ENCODE measurements around the gene FBXO41.

DNA sequence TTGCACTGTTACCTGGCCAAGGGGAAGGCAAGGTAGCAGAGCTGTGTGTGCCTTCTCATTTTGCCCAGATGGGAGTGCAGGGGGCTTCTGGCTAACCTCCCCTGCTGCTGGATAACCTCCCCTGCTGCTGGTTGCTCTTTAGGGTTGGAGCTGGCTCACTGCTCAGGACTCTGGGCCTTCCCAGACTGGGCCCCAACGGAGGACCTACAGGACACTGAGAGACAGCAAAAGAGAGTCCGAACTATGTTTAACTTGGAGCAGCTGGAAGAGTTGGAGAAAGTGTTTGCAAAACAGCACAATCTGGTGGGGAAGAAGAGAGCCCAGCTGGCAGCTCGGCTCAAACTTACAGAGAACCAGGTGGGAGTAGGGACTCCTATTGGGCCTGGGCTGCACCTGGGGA, 76.0 kb downstream of the FBXO41 start:
- TF ChIP-seq, protein P1, sequence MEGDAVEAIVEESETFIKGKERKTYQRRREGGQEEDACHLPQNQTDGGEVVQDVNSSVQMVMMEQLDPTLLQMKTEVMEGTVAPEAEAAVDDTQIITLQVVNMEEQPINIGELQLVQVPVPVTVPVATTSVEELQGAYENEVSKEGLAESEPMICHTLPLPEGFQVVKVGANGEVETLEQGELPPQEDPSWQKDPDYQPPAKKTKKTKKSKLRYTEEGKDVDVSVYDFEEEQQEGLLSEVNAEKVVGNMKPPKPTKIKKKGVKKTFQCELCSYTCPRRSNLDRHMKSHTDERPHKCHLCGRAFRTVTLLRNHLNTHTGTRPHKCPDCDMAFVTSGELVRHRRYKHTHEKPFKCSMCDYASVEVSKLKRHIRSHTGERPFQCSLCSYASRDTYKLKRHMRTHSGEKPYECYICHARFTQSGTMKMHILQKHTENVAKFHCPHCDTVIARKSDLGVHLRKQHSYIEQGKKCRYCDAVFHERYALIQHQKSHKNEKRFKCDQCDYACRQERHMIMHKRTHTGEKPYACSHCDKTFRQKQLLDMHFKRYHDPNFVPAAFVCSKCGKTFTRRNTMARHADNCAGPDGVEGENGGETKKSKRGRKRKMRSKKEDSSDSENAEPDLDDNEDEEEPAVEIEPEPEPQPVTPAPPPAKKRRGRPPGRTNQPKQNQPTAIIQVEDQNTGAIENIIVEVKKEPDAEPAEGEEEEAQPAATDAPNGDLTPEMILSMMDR (conservative IDR thresholded peaks at IDR 0.05): no peak
- no peak for TF ChIP-seq ZFX (IDR thresholded peaks at IDR 0.05)
